ENCODE results near the gene SMARCE1. TPM values are rescaled to one million over a fixed set of nuclear protein-coding genes. Genes with fewer than 3 reads are reported as not detected.
"Not testable (repeated sequence)": the region's sequence is repeated elsewhere in the genome, so short reads cannot be mapped to it uniquely, and the experiment has no call there.

SMARCE1 gene
- total RNA-seq, 2 experiments from 2014 or later: 97.7 to 106 TPM

DNA sequence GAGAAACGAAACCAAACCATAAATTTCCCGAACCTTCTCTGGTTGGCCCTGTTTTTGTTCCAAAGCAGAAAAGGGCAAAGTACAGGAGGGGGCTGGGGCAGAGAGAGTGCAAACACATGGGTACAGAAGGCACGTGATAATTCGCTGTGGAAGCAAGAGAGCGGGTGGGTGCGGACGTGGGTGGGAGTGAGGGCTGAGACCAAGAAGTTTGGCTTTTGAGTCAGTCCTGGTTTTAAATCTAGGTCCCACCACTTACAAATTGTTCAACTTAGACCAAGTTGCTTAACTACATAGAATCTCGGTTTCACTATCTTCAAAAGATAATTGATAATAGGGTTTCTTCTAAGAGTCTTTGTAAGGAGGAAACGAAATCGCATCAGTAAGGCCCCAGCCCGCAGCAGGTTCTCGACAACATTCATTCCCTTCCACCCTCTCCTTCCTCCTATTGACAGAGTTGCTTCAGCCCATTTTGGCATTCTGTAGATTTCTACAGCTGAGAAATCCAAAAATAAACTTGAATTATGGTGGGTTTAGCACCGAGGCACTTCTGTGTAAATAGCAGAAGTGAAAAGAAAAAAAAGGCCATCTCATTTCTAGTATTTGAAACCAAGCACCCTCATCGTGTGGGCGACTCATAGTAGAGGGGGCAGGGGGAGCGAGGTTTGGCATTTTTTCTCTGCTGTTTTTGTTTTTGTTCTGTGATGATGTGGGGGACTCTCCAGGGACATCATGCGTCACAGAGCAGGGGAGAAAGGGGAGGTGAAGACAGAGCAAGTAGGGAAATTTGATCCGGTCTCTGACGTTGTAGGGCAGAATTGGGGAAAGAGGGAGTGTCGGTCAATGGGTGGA is 48.8 kb downstream of the SMARCE1 start:
- ChIA-PET CTCF (interaction anchor here (1.8 to 2.8 kb wide), 2 partner anchors 36 to 38 kb away, joined by 9 to 13 read pairs; no protein-coding TSS in a partner anchor), POLR2A (interaction anchor here (1.6 to 1.9 kb wide), 3 partner anchors 13 to 38 kb away, joined by 6 to 15 read pairs (median 10); no protein-coding TSS in a partner anchor)

DNA sequence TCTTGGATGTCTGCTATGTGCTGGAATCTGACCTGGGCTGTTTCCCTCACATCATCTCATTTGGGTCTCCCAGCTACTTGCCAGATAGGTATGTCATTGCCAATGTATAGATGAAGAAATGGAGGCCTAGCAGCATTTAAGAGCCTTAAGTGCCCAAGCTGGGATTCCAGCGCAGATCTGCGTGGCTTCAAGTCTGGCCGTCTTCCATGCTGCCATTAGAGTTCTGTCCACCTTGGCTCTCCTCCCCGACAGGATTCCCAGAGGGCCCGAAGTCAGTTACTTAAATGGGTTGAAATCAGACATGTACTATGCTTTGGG is 49.4 kb downstream of the SMARCE1 start:
- ChIA-PET POLR2A (interaction anchor here (1.6 to 1.9 kb wide), 3 partner anchors 13 to 37 kb away, joined by 6 to 15 read pairs (median 10); no protein-coding TSS in a partner anchor), CTCF (interaction anchor here (0.7 to 2.8 kb wide), 5 partner anchors 9 to 38 kb away, joined by 3 to 13 read pairs (median 5); no protein-coding TSS in a partner anchor)

DNA sequence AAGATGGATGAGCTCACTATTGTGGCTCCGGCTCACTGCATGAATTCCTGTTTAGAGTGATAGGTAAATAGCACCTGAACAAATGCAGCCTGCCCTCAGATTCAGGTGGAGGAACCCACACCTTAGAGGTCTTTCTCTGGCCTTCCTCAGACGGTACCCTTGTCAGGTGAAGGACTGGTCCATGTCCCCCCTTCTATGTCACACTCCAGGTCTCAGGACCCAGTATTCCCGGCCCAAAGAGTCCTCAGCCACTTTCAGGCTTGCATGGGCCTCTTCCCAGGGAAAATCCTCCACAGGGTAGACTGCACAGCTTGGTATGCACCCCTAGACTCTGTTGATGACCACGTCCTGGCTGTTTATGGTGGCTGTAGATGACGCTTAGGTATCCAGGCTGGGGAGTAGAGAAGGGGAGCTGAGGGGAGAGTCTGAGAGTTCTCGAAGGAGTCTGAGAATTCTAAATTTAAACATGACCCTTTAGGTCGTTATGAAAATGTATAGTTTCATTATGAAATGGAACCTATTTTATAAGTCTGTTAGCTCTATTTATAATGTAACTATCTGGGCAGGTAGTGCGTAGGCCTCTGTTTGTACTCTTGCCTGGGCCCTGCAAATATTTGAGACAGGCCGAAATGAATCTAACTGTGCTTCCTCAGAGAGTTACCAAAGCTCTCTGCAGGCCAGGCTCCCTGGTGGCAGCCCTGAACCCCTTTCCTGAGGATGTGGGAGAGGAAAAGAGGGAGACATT is 49.9 kb downstream of the SMARCE1 start:
- ChIA-PET POLR2A (interaction anchor here (1.6 to 1.9 kb wide), 3 partner anchors 14 to 36 kb away, joined by 6 to 15 read pairs (median 10); no protein-coding TSS in a partner anchor), CTCF (interaction anchor here (0.7 to 2.8 kb wide), 5 partner anchors 10 to 37 kb away, joined by 3 to 13 read pairs (median 5); no protein-coding TSS in a partner anchor)

DNA sequence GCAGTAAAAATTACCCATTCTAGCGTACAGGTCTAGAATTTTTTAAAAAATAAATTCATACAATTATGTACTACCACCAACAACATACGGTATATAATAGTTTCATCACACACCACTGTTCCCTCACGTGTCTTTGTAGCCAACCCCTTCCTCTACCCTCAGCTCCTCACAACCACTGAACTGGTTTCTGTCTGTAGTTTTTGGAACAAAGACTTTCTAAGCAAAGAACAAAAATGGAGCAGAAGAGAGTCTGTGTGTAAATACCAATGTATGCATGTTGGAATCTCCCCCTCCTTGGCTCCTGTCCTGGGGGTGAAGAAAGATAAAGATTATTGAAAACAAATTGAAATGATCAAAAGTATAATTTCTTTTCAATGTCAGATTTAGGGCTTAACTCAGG is 50.5 kb downstream of the SMARCE1 start:
- CTCF ChIA-PET: interaction anchor here (0.9 to 2.8 kb wide), 4 partner anchors 17 to 36 kb away, joined by 3 to 13 read pairs (median 7); no protein-coding TSS in a partner anchor
- POLR2A ChIA-PET: interaction anchor here (1.9 kb wide), 1 partner anchor 33 kb away, joined by 15 read pairs; no protein-coding TSS in a partner anchor

DNA sequence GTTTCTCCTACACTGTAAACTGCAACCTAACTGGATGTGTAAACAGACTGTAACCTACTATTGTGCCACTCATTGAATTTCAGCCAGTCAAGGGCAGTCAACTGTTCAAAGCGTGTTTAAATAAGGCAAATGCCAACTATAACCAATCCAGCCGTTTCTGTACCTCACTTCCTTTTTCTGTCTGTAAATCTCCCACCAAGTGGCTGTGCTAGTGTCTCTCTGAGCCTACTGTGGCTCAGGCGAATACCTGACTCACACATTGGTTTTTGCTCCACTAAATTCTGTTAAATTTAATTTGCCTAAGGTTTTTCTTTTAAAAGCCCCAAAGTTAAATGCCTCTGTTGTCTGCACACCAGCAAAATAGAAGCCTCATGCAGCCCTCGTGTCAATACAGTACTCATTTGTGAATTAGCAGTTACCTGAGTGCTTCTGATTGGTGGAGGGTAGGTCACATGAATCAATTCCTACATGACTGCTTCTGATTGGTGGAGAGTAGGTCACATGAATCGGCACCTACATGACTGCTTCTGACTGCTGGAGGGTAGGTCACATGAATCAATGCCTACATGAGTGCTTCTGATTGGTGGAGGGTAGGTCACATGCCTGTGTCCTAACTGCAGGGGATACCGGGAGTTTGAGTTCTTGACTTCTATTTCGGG is 51.2 kb downstream of the SMARCE1 start:
- ChIA-PET POLR2A (interaction anchor here (1.9 kb wide), 1 partner anchor 33 kb away, joined by 15 read pairs; no protein-coding TSS in a partner anchor), CTCF (interaction anchor here (0.9 to 2.8 kb wide), 3 partner anchors 18 to 216 kb away, joined by 3 to 13 read pairs (median 5); no protein-coding TSS in a partner anchor)

DNA sequence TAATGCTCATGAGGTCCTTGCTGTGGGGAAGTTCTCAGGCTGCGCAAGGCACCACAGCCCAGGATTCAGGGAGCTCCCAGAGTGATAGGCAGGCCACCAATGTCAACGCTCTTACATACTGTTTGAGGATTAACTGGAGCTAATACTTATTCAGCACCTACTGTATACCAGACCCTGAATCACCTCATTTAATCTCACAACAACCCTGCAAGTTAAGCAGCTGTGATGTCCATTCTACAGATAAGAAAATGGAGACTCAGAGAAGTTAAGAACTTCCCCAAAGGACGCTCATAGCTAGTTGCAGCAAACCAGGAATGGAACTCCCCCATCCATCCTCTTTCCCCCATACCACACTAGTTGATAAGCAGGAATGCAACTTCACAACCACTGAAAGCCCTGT is 56.9 kb downstream of the SMARCE1 start:
- ChIA-PET POLR2A (no interaction called here), CTCF (no interaction called here)

DNA sequence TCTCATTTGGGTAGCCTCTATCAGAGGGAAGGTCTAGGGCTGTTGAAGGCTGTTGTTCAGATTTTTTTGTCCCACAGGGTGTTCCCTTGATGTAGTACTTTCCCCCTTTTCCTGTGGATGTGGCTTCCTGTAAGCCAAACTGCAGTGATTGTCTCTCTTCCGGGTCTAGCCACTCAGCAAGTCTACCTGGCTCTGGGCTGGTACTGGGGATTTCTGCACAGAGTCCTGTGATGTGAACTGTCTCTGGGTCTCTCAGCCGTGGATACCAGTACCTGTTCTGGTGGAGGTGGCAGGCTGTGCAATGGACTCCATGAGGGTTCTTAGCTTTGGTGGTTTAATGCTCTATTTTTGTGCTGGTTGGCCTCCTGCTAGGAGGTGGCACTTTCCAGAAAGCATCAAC is 59.1 kb downstream of the SMARCE1 start:
- POLR2A ChIA-PET: no interaction called here
- CTCF ChIA-PET: no interaction called here

DNA sequence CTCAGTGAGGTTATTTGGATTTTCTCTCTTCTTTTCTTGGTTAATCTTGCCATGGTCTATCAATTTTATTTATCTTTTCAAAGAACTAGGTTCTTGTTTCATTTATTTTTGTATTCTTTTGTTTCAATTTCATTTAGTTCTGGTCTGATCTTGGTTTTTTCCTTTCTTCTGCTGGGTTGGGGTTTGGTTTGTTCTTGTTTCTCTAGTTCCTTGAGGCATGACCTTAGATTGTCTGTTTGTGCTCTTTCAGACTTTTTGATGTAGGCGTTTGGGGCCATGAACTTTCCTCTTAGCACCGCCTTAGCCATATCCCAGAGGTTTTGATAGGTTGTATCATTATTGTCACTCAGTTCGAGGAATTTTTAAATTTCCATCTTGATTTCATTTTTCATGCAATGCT is 61.4 kb downstream of the SMARCE1 start:
- CTCF ChIA-PET, POLR2A ChIA-PET: not testable (repeated sequence)

DNA sequence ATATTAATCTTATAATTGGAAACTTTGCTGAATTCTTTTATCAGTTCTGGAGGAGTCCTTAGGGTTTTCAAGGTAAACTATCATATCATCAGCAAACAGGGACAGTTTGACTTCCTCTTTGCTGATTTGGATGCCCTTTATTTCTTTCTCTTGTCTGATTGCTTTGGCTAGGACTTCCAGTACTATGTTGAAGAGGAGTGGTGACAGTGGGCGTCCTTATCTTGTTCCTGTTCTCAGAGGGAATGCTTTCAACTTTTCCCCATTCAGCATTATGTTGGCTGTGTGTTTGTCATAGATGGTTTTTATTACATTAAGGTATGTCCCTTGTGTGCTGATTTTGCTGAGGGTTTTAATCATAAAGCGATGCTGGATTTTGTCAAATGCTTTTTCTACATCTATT is 62.7 kb downstream of the SMARCE1 start:
- POLR2A ChIA-PET, CTCF ChIA-PET: not testable (repeated sequence)

DNA sequence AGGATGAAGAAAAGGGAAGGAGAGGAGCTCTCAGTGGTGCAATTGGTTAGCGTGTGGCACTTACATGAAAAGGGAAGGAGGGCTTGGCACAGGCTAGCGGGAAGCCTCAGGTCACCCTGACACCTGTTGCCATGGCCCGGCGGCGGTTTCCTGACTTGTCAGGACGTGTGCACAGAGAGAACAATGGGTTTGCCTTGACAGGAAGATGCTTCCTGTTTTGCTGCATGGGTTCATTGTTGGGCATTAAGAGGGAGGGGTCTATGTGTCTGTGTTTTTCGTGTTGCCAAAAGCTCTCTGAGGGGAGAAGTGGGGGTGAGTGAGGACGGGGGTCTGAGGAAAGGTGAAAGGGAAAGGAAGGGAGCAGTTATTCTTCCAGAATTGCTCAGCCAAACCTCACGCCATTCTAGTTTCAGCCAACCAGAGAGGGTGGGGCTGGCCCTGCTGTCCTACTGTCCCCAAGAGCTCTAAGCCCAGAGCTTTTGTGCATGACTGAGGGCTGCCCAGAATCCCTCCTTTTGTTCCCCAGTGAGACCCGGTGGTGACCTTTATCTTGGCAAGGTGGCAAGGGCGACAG is 65.2 kb downstream of the SMARCE1 start:
- CTCF ChIA-PET: interaction anchor here (1.0 kb wide), 1 partner anchor 22 kb away, joined by 4 read pairs; no protein-coding TSS in a partner anchor

DNA sequence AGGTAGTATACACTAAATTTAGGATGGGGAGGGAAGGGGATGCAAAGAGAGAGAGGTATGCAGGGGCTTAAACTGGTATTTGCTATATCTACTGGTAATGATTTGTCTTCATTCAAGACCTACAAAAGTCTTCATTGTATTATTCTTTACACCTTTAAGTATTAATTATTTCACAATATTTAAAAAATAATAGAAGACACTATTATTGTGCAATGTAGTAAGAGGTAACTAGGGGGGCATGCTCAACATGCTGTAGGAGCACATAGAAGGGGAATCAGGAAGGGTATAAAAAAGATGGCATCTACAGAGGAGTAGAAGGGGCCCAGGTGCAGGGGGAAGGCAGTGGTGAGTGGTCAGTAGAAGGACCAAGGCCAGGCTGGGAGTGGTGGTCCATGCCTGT is 67.5 kb downstream of the SMARCE1 start:
- CTCF ChIA-PET: no interaction called here
- POLR2A ChIA-PET: interaction anchor here (1.1 kb wide), 1 partner anchor 18 kb away, joined by 3 read pairs; no protein-coding TSS in a partner anchor

More for the DNA sequence above, 65.2 kb downstream of the SMARCE1 start:
- POLR2A ChIA-PET: interaction anchor here (1.4 kb wide), 1 partner anchor 20 kb away, joined by 4 read pairs; no protein-coding TSS in a partner anchor

DNA sequence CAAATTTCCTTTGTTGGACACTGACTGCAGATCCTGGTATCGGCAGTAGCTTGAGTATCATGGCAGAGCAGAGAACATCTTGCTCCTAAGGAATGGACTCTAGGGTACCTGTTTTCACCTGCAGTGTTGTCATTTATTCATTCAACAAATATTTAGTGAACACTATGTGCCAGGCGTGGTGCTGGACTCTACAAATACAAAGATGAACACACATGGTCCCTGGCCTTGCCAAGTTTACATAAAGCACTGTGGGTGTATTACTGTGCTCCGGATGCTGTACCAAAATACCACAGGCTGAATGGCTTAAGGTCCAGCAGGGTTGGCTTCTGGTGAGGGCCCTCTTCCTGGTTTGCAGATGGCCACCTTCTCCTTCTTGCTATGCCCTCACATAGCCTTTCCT is 68.1 kb downstream of the SMARCE1 start:
- ChIA-PET POLR2A (no interaction called here), CTCF (no interaction called here)

DNA sequence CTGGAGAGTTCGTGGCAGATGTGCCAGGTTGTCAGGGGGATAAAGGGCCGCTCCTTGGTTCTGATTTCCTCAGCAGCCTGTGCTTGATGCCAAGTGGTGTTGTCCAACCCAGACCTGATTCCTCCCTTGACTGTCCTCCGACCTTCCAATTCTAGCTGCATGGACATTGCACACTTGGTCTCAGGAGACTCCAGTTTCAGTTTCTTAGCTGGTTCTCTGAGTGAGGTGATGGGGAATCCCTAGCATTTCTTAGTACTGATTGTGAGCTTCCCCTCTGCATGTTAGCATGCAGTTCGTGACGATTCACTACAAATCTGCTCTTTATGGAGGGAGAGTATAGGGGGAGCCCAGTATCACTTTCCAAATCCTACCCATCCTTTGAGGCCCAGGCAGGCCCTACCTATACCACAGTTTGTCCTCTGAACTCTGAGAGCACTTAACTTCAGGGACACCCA is 70.0 kb downstream of the SMARCE1 start:
- POLR2A ChIA-PET: interaction anchor here (1.3 kb wide), 1 partner anchor 27 kb away, joined by 3 read pairs; no protein-coding TSS in a partner anchor
- CTCF ChIA-PET: interaction anchor here (0.8 to 1.3 kb wide), 3 partner anchors 8 to 35 kb away, joined by 3 read pairs; no protein-coding TSS in a partner anchor

DNA sequence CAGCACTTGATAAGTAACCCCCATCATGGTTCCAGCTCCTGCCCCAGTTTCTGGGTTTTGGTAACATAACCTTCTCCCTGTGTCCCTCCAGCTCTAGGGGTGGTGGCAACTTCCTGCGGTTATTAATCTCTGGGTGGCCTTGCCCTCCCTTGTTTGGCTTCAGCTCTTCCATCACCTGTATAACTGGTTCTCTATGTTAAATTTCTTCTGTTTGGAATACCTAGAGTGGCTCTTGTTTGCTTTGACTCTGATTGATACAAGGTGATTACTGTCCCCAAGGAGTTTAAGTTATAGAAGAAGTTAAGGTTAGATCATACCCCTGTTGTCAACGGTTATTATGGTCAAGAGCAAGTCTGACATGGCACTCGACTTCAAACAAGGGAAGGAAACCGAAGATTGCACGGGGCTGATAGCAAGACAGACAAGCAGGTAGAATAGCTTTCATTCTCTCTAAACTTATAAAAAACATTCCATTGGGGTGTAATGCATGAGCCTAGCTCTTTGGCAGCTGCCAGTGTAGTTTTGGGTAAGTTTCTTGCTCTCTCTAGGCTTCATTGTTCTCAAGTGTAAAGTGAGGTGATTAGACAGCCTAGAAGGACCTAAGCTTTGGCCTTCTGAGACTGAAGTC is 71.4 kb downstream of the SMARCE1 start:
- CTCF ChIA-PET: interaction anchor here (0.9 to 1.0 kb wide), 2 partner anchors 12 to 16 kb away, joined by 3 read pairs; no protein-coding TSS in a partner anchor
- POLR2A ChIA-PET: no interaction called here
